Measurements from ENCODE around the gene HSDL2.
"Not testable (repeated sequence)": the region's sequence is repeated elsewhere in the genome, so short reads cannot be mapped to it uniquely, and the experiment has no call there.

HSDL2 gene

GRCh38 chr9:112380102-112380824 lies at the start of gene HSDL2:
Gene HSDL2, plus strand, starts transcription at chr9:112380108. Its CDS starts 56 bp downstream, at chr9:112380164.
- DNase-seq (ENCODE audit: low read depth in 2 of 2): no peak

GRCh38 chr9:112331674-112331952 lies 48.3 kb upstream of the HSDL2 start:
- DNase-seq (ENCODE audit: low read depth in 2 of 2): no peak

- DNase-seq (ENCODE audit: low read depth in 2 of 2): no peak
These were observed 47.7 kb upstream of the HSDL2 start for GRCh38 chr9:112332214-112332613.

GRCh38 chr9:112332674-112332976 lies 47.3 kb upstream of the HSDL2 start:
- no peak for DNase-seq (ENCODE audit: low read depth in 2 of 2)

GRCh38 chr9:112332977-112333638 lies 46.8 kb upstream of the HSDL2 start, which contains the start of gene PTBP3:
Gene PTBP3, minus strand, starts transcription at chr9:112333619. Its CDS starts 35,754 bp downstream, at chr9:112297865.
- DNase-seq (ENCODE audit: low read depth in 2 of 2): no peak

GRCh38 chr9:112333639-112334431 lies 46.1 kb upstream of the HSDL2 start:
- peak; percentile 91 to 93 for DNase-seq (ENCODE audit: low read depth in 2 of 2)

- DNase-seq (ENCODE audit: low read depth in 2 of 2): no peak
These were observed 45.5 kb upstream of the HSDL2 start for GRCh38 chr9:112334432-112334841.

GRCh38 chr9:112337547-112337946 lies 42.4 kb upstream of the HSDL2 start:
- no peak for DNase-seq (ENCODE audit: low read depth in 2 of 2)

GRCh38 chr9:112338561-112338960 lies 41.3 kb upstream of the HSDL2 start:
- no peak for DNase-seq (ENCODE audit: low read depth in 2 of 2)

GRCh38 chr9:112339886-112340285 lies 40.0 kb upstream of the HSDL2 start:
- DNase-seq (ENCODE audit: low read depth in 2 of 2): no peak

GRCh38 chr9:112341730-112342129 lies 38.2 kb upstream of the HSDL2 start:
- peak in 1 of 2 experiments; percentile 48 for DNase-seq (ENCODE audit: low read depth in 2 of 2)

- DNase-seq (ENCODE audit: low read depth in 2 of 2): no peak
These were observed 31.5 kb upstream of the HSDL2 start for GRCh38 chr9:112348257-112349007.

GRCh38 chr9:112349008-112349333 lies 30.9 kb upstream of the HSDL2 start:
- no peak for DNase-seq (ENCODE audit: low read depth in 2 of 2)

GRCh38 chr9:112351184-112351583 lies 28.7 kb upstream of the HSDL2 start:
- no peak for DNase-seq (ENCODE audit: low read depth in 2 of 2)

GRCh38 chr9:112352209-112352608 lies 27.7 kb upstream of the HSDL2 start:
- no peak for DNase-seq (ENCODE audit: low read depth in 2 of 2)

- no peak for DNase-seq (ENCODE audit: low read depth in 2 of 2)
These were observed 25.7 kb upstream of the HSDL2 start for GRCh38 chr9:112354081-112354743.

GRCh38 chr9:112355427-112355897 lies 24.4 kb upstream of the HSDL2 start:
- DNase-seq (ENCODE audit: low read depth in 2 of 2): no peak

GRCh38 chr9:112360047-112360804 lies 19.7 kb upstream of the HSDL2 start:
- no peak for DNase-seq (ENCODE audit: low read depth in 2 of 2)

GRCh38 chr9:112361601-112362000 lies 18.3 kb upstream of the HSDL2 start:
- DNase-seq (ENCODE audit: low read depth in 2 of 2): no peak

- DNase-seq (ENCODE audit: low read depth in 2 of 2): no peak
These were observed 15.1 kb upstream of the HSDL2 start for GRCh38 chr9:112364761-112365160.

- DNase-seq (ENCODE audit: low read depth in 2 of 2): not testable (repeated sequence)
These were observed 14.7 kb upstream of the HSDL2 start for GRCh38 chr9:112365257-112365656.
